Right lobe of liver (tissue), 6 donors: Measurements from ENCODE around the gene CIZ1. TPM values are rescaled to one million over a fixed set of nuclear protein-coding genes. Genes with fewer than 3 reads are reported as not detected.

Experiments used
- ATAC-seq, 4 donors: fragments of 200-7000 bp; cut with Tn5 transposase; one replicate each; pipeline ENCODE4 v1.9.1; 2020; ENCODE audit warnings: mild to moderate bottlenecking in 4 of 4, moderate library complexity in 4 of 4
- DNase-seq, 3 donors: peaks; one replicate each; pipeline ENCODE4 v3.0.0-alpha.2; 2020
- H3K27ac ChIP-seq, 3 donors: fragments of 200-600 bp; one replicate each; pipeline ENCODE4 v1.8.0; 2022
- H3K27me3 ChIP-seq, 2 donors: fragments of 200-600 bp; one replicate each; pipeline ENCODE4 v1.8.0; 2022
- H3K36me3 ChIP-seq, 4 donors: fragments of 200-600 bp; sonication (generic) in 1 of 4; one replicate each; pipeline versions ENCODE4 v1.5.1 to v1.8.0; 2017 to 2022; ENCODE audit warnings: control low read depth in 1 of 4
- H3K4me1 ChIP-seq, 4 donors: fragments of 200-600 bp; sonication (generic) in 1 of 4; one replicate each; pipeline versions ENCODE4 v1.5.1 to v1.8.0; 2017 to 2022; ENCODE audit warnings: control low read depth in 1 of 4
- H3K4me3 ChIP-seq, 3 donors: fragments of 200-600 bp; one replicate each; pipeline ENCODE4 v1.8.0; 2022
- H3K9me3 ChIP-seq, 4 donors: fragments of 200-600 bp; sonication (generic) in 1 of 4; one replicate each; pipeline versions ENCODE4 v1.5.1 to v1.8.0; 2017 to 2022; ENCODE audit warnings: control low read depth in 1 of 4
- CTCF ChIP-seq, 4 donors: fragments of 200-600 bp in 3 of 4; fragments of 450-650 bp in 1 of 4; IDR thresholded peaks; one replicate each; pipeline versions ENCODE4 v1.5.1 to v1.8.0; 2016 to 2022; ENCODE audit warnings: antibody characterized with exemption in 4 of 4, mild to moderate bottlenecking in 2 of 4
- POLR2A ChIP-seq: fragments of 450-650 bp; IDR thresholded peaks from one replicate; pipeline ENCODE4 v1.6.1; 2017; ENCODE audit warnings: antibody characterized with exemption, mild to moderate bottlenecking
- WGBS: methylation state at CpG from one replicate; pipeline ENCODE4 v1.1.6; 2018; ENCODE audit warnings: low coverage, low lambda C conversion rate; ENCODE audit not compliant: insufficient coverage; ENCODE audit errors: missing lambda C conversion rate; 5-methylcytosine and 5-hydroxymethylcytosine counted together
- intact Hi-C, 2 donors: fragments of 100-400 bp; cut with DNase I; formaldehyde crosslinking; loops; one replicate each; pipeline versions ENCODE4 v1.11.2 to v1.14.1; 2022
- total RNA-seq, 6 experiments: library from RNA; depleted of rRNA in 2 of 6; stranded (reverse); fragments of >200 nt in 2 of 6; fragmentation: NEBNext Ultra II Directional in 3 of 6; extraction: Animal tissue kit (Norgen Biotek cat#: 25700) in 3 of 6; gene quantifications; one replicate each; pipeline versions ENCODE4 v1.1.0 to v1.2.4, GENCODE V29; 2016 to 2023
- donor health status: DM: no; HTN: yes; CAD: no.
- donor health status: DM: no; HTN: no; CAD: no.
- donor health status: DM: no; HTN: no; CAD: no.
- donor health status: DM: no; HTN: yes; CAD: no.
- donor health status: DM: no; HTN: yes; CAD: no.

The CIZ1 gene
- total RNA-seq, 6 experiments from 2014 or later, result 15.9 to 33.5 (median 24.0) TPM

- no peak overlapping the region for H3K27ac ChIP-seq
- peaks cover 0 to 20% (median 11%) of the 10 kb centered on the region in 4 donors for H3K4me1 ChIP-seq
- TF ChIP-seq POLR2A, result no peak
- no peak for TF ChIP-seq CTCF (IDR thresholded peaks at IDR 0.05)
- H3K9me3 ChIP-seq, result no peaks in the 10 kb centered on the region
- ATAC-seq, result no peak
- no peaks in the 10 kb centered on the region for H3K27me3 ChIP-seq
- peak; percentile 22 to 56 (median 41) for DNase-seq
- peaks cover 0 to 22% (median 8%) of the 10 kb centered on the region in 4 donors for H3K36me3 ChIP-seq
- no CpG with 5 or more reads among the region's 20 CpGs for WGBS
- intact Hi-C loops, result no loop called here
- H3K4me3 ChIP-seq, result no peak overlapping the region
Measured at GRCh38 chr9:128120061-128120740, 71.2 kb downstream of the CIZ1 start.

DNA sequence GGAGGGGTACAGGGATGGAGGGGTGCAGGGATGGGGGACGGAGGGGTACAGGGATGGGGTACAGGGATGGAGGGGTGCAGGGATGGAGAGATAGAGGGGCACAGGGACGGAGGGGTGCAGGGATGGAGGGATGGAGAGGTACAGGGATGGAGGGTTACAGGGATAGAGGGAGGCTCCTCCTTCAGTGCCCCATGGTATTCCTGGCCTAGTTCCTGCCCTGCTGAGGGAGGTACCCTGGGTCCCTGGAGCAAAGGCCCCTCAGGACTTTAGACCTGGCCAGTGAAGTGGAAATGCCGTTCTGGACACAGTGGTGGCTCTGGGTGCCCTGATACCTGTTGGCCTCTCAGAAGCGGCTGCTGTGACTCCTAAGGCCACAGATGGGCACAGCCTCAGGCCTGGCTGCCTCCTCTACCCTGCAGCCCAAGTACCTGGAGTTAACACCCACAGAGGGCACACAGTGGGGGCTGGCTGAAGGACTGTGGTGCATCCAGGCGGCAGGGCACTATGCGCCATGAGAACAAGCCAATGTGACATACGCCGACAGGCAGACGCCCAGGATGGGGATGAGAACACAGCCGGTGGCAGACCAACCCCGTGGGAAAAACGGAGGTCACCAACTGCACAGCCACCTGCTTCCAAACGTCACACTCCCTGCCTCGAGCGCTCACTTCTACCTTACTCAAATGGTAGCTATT is 72.3 kb downstream of the CIZ1 start:
- Histone ChIP-seq H3K36me3 (peaks cover 0 to 21% (median 8%) of the 10 kb centered on the region in 4 donors), H3K27ac (no peak overlapping the region), H3K4me1 (peaks cover 0 to 28% (median 16%) of the 10 kb centered on the region in 4 donors), H3K27me3 (no peaks in the 10 kb centered on the region), H3K9me3 (no peaks in the 10 kb centered on the region), H3K4me3 (no peak overlapping the region)
- ATAC-seq (no peak), DNase-seq (peak in 2 of 3 donors; percentile 43 to 46)
- 60% methylated on average over 5 of the region's 15 CpGs for WGBS
- no peak for TF ChIP-seq POLR2A
- no peak for TF ChIP-seq CTCF (IDR thresholded peaks at IDR 0.05)
- intact Hi-C loops, result no loop called here

DNA sequence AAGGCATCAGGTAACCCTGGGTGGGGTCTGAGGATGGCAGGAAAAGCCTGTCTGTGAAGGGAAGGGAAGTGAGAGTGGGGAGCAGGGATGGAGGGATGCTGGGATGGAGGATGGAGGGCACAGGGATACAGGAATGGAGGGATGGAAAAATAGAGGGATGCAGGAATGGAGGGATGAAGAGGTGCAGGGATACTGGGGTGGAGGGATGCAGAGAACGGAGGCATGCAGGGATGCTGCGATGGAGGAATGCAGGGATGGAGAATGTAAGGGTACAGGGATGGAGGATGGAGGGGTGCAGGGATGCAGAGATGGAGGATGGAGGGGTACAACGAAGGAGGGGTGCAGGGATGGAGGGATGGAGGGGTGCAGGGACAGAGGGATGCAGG is 72.9 kb downstream of the CIZ1 start:
- Histone ChIP-seq H3K27ac (no peak overlapping the region), H3K9me3 (no peaks in the 10 kb centered on the region), H3K27me3 (no peaks in the 10 kb centered on the region), H3K4me1 (peaks cover 0 to 30% (median 16%) of the 10 kb centered on the region in 4 donors), H3K4me3 (no peak overlapping the region), H3K36me3 (peaks cover 0 to 15% (median 7%) of the 10 kb centered on the region in 4 donors)
- DNase-seq, result peak in 2 of 3 donors; percentile 22 to 29
- TF ChIP-seq POLR2A (no peak), CTCF (IDR thresholded peaks at IDR 0.05) (no peak)
- intact Hi-C loops, result no loop called here
- 32% methylated on average over 3 of the region's 3 CpGs for WGBS
- ATAC-seq, result no peak

- Histone ChIP-seq H3K9me3 (no peaks in the 10 kb centered on the region), H3K36me3 (peaks cover 0 to 12% (median 6%) of the 10 kb centered on the region in 4 donors), H3K4me1 (peaks cover 0 to 30% (median 16%) of the 10 kb centered on the region in 4 donors), H3K27me3 (no peaks in the 10 kb centered on the region), H3K27ac (peak overlapping the region in 2 of 3 donors; percentile 94 to 96), H3K4me3 (no peak overlapping the region)
- WGBS, result 17% methylated on average over 15 of the region's 27 CpGs
- ATAC-seq (peak; percentile 67 to 80 (median 68)), DNase-seq (peak; percentile 92 to 96 (median 94))
- TF ChIP-seq CTCF (IDR thresholded peaks at IDR 0.05), result peak; percentile 100
- no peak for TF ChIP-seq POLR2A
- intact Hi-C loops, result no loop called here
Measured at GRCh38 chr9:128117613-128118471, 73.5 kb downstream of the CIZ1 start.
